K562 (cell line): ENCODE results near the gene FAF2.

Experiments
- CTCF ChIP-seq, 3 experiments: IDR thresholded peaks in 2 of 3; conservative IDR thresholded peaks in 1 of 3; 2 replicates each; pipeline ENCODE4 v1.5.1; 2011 to 2012; ENCODE audit warnings: low read length in 3 of 3, mild to moderate bottlenecking in 3 of 3, control low read depth in 2 of 3, improper control_type of control experiment in 1 of 3, inconsistent platforms in 1 of 3, low read depth in 1 of 3, mixed read lengths in 1 of 3, moderate library complexity in 1 of 3; ENCODE audit not compliant: insufficient read depth in 2 of 3
- GABPA ChIP-seq: fragments of 200-800 bp; sonication (Bioruptor generic); conservative IDR thresholded peaks from 2 replicates; pipeline ENCODE4 v1.6.1; 2016; ENCODE audit warnings: low read depth, missing genetic modification characterization, missing compliant biosample characterization
- NR1H2 ChIP-seq: sonication (generic); formaldehyde crosslinking; IDR thresholded peaks from 2 replicates; pipeline ENCODE4 v1.4.0; 2020; ENCODE audit warnings: mild to moderate bottlenecking, missing genetic modification reagents
- POLR2AphosphoS5 ChIP-seq: IDR thresholded peaks from 2 replicates; pipeline ENCODE4 v1.6.1; 2011; ENCODE audit warnings: mild to moderate bottlenecking, low read depth, low read length, moderate library complexity; ENCODE audit not compliant: control insufficient read depth, insufficient read depth
- SRF ChIP-seq, 2 experiments: fragments of 250-450, 450-650 bp in 1 of 2; sonication (Bioruptor Pico) in 1 of 2; sonication (generic) in 1 of 2; formaldehyde crosslinking; IDR thresholded peaks; 2 replicates each; pipeline versions ENCODE4 v1.5.0 to v1.5.1; 2020 to 2022; ENCODE audit warnings: mild to moderate bottlenecking in 1 of 2, missing genetic modification reagents in 1 of 2
- USF2 ChIP-seq: sonication (generic); formaldehyde crosslinking; IDR thresholded peaks from 2 replicates; pipeline ENCODE4 v1.5.0; 2020; ENCODE audit warnings: missing genetic modification reagents
- XRCC5 ChIP-seq: fragments of 200-400 bp; formaldehyde crosslinking; IDR thresholded peaks from 2 replicates; pipeline ENCODE4 v1.6.1; 2017; ENCODE audit warnings: low read depth, mild to moderate bottlenecking, low read length
- ZBTB1 ChIP-seq: sonication (generic); formaldehyde crosslinking; IDR thresholded peaks from 2 replicates; pipeline ENCODE4 v1.8.1; 2023; ENCODE audit warnings: missing genetic modification reagents, low read depth, mild to moderate bottlenecking, borderline replicate concordance
- ZNF274 ChIP-seq: IDR thresholded peaks from 2 replicates; pipeline ENCODE4 v1.6.1; 2011; ENCODE audit warnings: low read depth, mild to moderate bottlenecking, low read length, moderate library complexity, borderline replicate concordance
- TF ChIP-seq, protein P1 (sequence below): fragments of 450-650 bp; IDR thresholded peaks from 2 replicates; pipeline ENCODE4 v1.6.1; 2017; ENCODE audit warnings: mild to moderate bottlenecking, moderate library complexity

DNA sequence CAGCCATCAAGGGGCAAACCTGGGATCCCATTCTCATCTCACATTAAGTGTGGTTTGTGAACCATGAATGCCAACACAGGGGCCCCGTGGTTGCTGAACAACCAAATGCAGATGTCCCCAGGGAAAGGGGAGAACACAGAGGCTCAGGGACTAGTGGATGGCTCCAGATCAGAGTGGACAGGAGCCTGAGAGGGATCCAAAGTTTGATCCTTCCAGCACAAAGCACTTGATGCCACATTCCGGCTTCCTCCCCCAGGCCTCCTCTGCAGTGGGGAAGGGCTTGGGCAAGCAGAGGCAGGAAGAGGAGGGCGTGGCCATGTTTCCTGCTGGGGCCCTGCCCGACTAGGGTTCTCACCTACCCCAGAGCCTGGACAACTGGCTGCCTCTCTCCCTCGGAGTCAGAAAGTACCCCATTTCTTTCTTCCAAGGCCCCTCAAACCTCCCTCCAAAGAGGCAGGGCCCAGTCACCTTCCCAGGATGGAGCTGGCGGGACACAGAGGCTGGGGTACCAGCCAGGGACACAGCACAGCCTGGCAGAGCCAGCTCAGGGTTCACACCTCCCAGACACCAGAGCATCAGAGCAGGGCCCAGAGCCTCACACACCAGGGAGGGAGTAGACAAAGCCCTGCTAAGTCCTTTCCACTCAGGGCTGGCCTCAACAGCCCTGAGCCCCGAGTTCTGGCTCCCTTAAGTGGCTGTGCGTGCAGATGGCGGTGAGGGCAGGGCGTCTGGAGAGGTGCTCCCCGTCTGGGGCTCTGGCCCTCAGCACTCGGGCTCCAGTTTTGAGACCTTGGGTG, 93.4 kb downstream of the FAF2 start:
- TF ChIP-seq XRCC5 (no peak), POLR2AphosphoS5 (no peak), SRF (CRISPR knock-in tag; IDR thresholded peaks at IDR 0.05) (no peak), GABPA (tag) (no peak), CTCF (IDR thresholded peaks at IDR 0.05 in 2 of 3, conservative IDR thresholded peaks at IDR 0.05 in 1 of 3; ENCODE audit: insufficient read depth in 2 of 3, low read depth in 1 of 3, low read length in 3 of 3) (no peak), NR1H2 (CRISPR knock-in tag) (no peak), ZBTB1 (CRISPR knock-in tag) (no peak), ZNF274 (no peak), USF2 (no peak)
- TF ChIP-seq, protein P1, sequence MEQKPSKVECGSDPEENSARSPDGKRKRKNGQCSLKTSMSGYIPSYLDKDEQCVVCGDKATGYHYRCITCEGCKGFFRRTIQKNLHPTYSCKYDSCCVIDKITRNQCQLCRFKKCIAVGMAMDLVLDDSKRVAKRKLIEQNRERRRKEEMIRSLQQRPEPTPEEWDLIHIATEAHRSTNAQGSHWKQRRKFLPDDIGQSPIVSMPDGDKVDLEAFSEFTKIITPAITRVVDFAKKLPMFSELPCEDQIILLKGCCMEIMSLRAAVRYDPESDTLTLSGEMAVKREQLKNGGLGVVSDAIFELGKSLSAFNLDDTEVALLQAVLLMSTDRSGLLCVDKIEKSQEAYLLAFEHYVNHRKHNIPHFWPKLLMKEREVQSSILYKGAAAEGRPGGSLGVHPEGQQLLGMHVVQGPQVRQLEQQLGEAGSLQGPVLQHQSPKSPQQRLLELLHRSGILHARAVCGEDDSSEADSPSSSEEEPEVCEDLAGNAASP = no peak
